ENCODE measurements around the gene S1PR4. TPM values are rescaled to one million over a fixed set of nuclear protein-coding genes. Genes with fewer than 3 reads are reported as not detected.

S1PR4 gene
- total and polyA plus RNA-seq, 9 donors, result 0.31 to 1.0 (median 0.57) TPM

DNA sequence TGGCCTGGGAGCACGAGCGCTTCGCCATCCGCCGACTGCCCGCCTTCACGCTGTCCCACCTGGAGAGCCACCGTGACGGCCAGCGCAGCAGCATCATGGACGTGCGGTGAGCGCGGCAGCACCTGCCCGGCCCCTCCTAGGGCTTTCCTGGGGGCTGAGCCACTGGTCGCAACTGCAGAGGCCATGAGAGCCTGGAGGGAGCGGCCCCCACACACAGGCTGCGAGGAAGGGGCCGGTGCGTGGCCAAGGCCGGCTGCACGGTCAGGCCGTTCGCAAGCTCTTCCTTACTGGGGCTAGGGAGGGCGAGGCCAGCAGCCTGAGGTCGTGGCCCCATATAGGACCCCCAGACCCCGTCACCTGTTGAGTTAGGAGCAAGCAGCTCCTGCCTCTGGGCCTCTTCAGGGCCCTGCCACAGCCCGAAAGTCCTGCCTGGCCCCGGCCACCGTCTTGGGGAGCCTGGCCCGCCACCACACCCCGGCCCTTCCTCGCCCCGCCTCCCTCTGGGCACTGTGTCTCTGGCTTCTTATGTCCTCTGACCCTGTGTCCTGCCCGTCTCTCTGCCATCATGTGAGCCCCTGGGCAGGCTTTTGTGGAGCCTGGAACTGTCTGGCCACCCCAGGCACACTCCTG, 26.2 kb downstream of the S1PR4 start:
- 93% methylated on average over 34 of the region's 35 CpGs for WGBS (ENCODE audit: insufficient coverage)
- peaks cover 70% of the 10 kb centered on the region for H3K36me3 ChIP-seq (ENCODE audit: control insufficient read depth, insufficient read depth, low read length)
- no peak for DNase-seq
- H3K4me1 ChIP-seq (ENCODE audit: control insufficient read depth, insufficient read depth, low read length), result no peaks in the 10 kb centered on the region
- H3K27me3 ChIP-seq (ENCODE audit: control insufficient read depth, insufficient read depth, low read length), result no peaks in the 10 kb centered on the region
- H3K9me3 ChIP-seq (replicated peaks; ENCODE audit: control insufficient read depth, low read depth, low read length), result no peaks in the 10 kb centered on the region
- H3K27ac ChIP-seq (ENCODE audit: low read length), result no peak overlapping the region
- no peak overlapping the region for H3K4me3 ChIP-seq (ENCODE audit: low read length)

DNA sequence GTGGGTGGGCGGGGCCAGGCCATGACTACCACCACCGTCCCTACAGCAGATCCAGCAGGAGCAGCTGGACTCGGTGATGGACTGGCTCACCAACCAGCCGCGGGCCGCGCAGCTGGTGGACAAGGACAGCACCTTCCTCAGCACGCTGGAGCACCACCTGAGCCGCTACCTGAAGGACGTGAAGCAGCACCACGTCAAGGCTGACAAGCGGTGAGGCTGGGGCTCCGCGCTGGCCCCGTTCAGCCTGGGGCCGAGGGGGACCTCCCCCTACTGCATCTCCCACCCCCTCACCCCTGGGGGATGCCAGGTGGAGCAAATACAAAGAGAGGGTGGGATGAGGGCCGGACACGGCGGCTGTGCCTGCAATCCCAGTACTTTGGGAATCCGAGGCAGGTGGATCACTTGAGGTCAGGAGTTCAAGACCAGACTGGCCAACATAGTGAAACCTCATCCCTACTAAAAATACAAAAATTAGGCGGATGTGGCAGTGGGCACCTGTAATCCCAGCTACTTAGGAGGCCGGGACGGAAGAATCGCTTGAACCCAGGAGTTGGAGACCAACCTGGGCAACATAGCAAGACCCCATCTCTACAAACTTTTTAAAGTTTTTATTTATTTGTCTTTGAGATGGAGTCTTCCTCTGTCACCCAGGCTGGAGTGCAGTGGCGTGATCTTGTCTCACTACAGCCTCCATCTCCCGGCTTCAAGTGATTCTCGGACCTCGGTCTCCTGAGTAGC, 27.8 kb downstream of the S1PR4 start:
- WGBS (ENCODE audit: insufficient coverage), result 73% methylated on average over 6 of the region's 28 CpGs
- Histone ChIP-seq H3K27me3 (ENCODE audit: control insufficient read depth, insufficient read depth, low read length) (no peaks in the 10 kb centered on the region), H3K36me3 (ENCODE audit: control insufficient read depth, insufficient read depth, low read length) (peaks cover 59% of the 10 kb centered on the region)

DNA sequence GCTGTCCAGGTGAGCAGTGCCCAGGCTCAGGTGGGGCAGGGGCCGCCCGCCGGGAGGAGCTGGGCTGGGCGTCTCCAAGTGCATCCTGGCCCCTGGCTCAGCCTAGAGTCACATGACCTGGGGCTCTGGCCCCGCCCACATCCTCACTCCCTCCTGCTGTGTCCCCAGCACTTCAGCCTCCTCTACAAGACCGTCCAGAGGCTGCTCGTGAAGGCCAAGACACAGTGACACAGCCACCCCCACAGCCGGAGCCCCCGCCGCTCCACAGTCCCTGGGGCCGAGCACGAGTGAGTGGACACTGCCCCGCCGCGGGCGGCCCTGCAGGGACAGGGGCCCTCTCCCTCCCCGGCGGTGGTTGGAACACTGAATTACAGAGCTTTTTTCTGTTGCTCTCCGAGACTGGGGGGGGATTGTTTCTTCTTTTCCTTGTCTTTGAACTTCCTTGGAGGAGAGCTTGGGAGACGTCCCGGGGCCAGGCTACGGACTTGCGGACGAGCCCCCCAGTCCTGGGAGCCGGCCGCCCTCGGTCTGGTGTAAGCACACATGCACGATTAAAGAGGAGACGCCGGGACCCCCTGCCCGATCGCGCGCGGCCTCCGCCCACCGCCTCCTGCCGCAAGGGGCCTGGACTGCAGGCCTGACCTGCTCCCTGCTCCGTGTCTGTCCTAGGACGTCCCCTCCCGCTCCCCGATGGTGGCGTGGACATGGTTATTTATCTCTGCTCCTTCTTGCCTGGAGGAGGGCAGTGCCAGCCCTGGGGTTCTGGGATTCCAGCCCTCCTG, 29.1 kb downstream of the S1PR4 start:
- no peaks in the 10 kb centered on the region for H3K27me3 ChIP-seq (ENCODE audit: control insufficient read depth, insufficient read depth, low read length)
- no peak overlapping the region for H3K4me3 ChIP-seq (ENCODE audit: low read length)
- no peaks in the 10 kb centered on the region for H3K9me3 ChIP-seq (replicated peaks; ENCODE audit: control insufficient read depth, low read depth, low read length)
- no peaks in the 10 kb centered on the region for H3K4me1 ChIP-seq (ENCODE audit: control insufficient read depth, insufficient read depth, low read length)
- no peak for DNase-seq
- H3K36me3 ChIP-seq (ENCODE audit: control insufficient read depth, insufficient read depth, low read length), result peaks cover 53% of the 10 kb centered on the region
- no peak overlapping the region for H3K27ac ChIP-seq (ENCODE audit: low read length)
- WGBS (ENCODE audit: insufficient coverage), result 84% methylated on average over 39 of the region's 43 CpGs

More for the DNA sequence above, 27.8 kb downstream of the S1PR4 start:
- Histone ChIP-seq H3K9me3 (replicated peaks; ENCODE audit: control insufficient read depth, low read depth, low read length) (no peaks in the 10 kb centered on the region), H3K27ac (ENCODE audit: low read length) (no peak overlapping the region), H3K4me3 (ENCODE audit: low read length) (no peak overlapping the region), H3K4me1 (ENCODE audit: control insufficient read depth, insufficient read depth, low read length) (no peaks in the 10 kb centered on the region)
- DNase-seq, result no peak

DNA sequence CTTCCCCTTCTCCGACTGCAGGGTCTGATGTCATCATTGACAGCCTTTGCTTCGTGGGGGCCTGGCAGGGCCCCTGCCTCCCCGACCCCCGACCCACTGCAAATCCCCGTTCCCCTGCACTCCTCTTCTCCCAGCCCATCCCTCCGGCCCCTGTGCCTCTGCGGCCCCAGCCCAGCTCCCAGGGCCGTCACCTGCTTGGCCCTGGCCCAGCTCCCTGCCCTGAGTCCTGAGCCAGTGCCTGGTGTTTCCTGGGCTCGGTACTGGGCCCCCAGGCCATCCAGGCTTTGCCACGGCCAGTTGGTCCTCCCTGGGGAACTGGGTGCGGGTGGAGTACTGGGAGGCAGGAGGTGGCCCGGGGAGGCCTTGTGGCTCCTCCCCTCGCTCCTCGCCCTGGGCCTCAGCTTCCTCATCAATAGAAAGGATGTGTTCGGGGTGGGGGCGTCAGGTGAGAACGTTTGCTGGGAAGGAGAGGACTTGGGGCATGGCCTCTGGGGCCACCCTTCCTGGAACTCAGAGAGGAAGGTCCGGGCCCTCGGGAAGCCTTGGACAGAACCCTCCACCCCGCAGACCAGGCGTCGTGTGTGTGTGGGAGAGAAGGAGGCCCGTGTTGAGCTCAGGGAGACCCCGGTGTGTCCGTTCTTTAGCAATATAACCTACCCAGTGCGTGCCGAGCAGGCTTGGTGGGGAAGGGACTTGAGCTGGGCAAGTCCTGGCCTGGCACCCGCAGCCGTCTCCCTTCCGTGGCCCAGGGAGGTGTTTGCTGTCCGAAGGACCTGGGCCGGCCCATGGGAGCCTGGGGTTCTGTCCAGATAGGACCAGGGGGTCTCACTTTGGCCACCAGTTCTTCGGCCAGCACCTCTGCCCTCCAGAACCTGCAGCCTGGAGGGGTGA, 30.0 kb downstream of the S1PR4 start:
- Histone ChIP-seq H3K4me3 (ENCODE audit: low read length) (no peak overlapping the region), H3K9me3 (replicated peaks; ENCODE audit: control insufficient read depth, low read depth, low read length) (no peaks in the 10 kb centered on the region), H3K27ac (ENCODE audit: low read length) (no peak overlapping the region), H3K36me3 (ENCODE audit: control insufficient read depth, insufficient read depth, low read length) (peaks cover 49% of the 10 kb centered on the region), H3K4me1 (ENCODE audit: control insufficient read depth, insufficient read depth, low read length) (no peaks in the 10 kb centered on the region), H3K27me3 (ENCODE audit: control insufficient read depth, insufficient read depth, low read length) (no peaks in the 10 kb centered on the region)
- WGBS (ENCODE audit: insufficient coverage), result 84% methylated on average over 28 of the region's 33 CpGs
- no peak for DNase-seq

DNA sequence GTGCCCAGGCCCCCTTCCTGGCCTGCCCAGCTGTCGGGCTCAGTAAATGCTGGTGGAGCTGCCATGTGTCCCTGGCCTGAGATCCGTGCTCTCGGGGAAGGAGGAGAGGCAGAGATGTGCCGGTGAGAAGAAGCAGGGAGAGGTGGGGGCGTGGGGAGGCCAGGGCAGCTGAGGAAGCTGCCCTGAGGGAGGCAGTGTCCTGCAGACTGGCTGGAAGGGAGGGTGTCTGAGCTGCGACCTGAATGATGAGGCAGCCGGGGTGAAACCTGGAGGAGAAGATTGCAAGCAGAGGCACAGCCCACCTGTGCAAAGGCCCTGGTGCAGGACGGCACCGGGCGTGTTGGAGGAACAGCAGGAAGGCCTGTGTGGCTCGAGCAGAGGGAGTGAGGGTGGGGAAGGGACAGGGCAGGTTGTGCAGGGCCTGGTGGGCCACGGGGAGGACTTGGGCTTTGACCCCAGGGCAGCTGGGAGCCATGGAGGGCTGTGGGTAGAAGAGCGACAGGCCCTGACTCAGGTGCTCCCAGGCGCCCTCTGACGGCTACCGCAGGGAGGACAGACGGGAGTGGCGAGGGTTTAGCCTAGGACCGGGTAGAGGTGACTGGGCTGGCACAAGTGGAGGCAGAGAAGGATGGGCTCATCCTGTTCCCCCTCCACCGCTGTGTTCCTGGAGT, 31.9 kb downstream of the S1PR4 start:
- no peak for DNase-seq
- Histone ChIP-seq H3K4me3 (ENCODE audit: low read length) (no peak overlapping the region), H3K4me1 (ENCODE audit: control insufficient read depth, insufficient read depth, low read length) (no peaks in the 10 kb centered on the region), H3K36me3 (ENCODE audit: control insufficient read depth, insufficient read depth, low read length) (peaks cover 30% of the 10 kb centered on the region), H3K27ac (ENCODE audit: low read length) (no peak overlapping the region), H3K27me3 (ENCODE audit: control insufficient read depth, insufficient read depth, low read length) (no peaks in the 10 kb centered on the region), H3K9me3 (replicated peaks; ENCODE audit: control insufficient read depth, low read depth, low read length) (no peaks in the 10 kb centered on the region)
- WGBS (ENCODE audit: insufficient coverage), result 57% methylated on average over 13 of the region's 20 CpGs

DNA sequence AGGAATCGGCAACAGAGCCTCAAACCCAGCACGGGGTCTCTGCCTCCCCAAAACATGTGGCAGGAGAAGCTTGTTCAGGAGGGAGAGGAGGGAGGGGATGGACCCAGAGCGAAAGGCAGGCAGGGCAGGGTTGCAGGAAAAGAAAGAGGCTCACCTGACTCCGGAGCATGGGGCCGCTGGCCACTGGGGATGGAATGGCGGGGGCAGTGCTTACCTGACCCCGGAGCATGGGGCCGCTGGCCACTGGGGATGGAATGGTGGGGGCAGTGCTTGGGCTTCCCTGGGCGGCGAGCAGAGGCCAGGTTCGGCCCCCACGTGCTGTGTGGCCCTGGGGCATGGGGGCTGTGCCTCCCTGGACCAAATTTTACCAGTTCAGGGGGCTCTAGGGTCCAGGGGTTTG, 32.6 kb downstream of the S1PR4 start:
- no peaks in the 10 kb centered on the region for H3K27me3 ChIP-seq (ENCODE audit: control insufficient read depth, insufficient read depth, low read length)
- H3K4me1 ChIP-seq (ENCODE audit: control insufficient read depth, insufficient read depth, low read length), result no peaks in the 10 kb centered on the region
- peaks cover 25% of the 10 kb centered on the region for H3K36me3 ChIP-seq (ENCODE audit: control insufficient read depth, insufficient read depth, low read length)
- H3K4me3 ChIP-seq (ENCODE audit: low read length), result no peak overlapping the region
- WGBS (ENCODE audit: insufficient coverage), result 44% methylated on average over 6 of the region's 12 CpGs
- H3K9me3 ChIP-seq (replicated peaks; ENCODE audit: control insufficient read depth, low read depth, low read length), result no peaks in the 10 kb centered on the region
- no peak overlapping the region for H3K27ac ChIP-seq (ENCODE audit: low read length)
- DNase-seq, result no peak

GRCh38 chr19:3213159-3213558, 34.6 kb downstream of the S1PR4 start:
- no peak for DNase-seq
- no peak overlapping the region for H3K27ac ChIP-seq (ENCODE audit: low read length)
- peaks cover 9% of the 10 kb centered on the region for H3K36me3 ChIP-seq (ENCODE audit: control insufficient read depth, insufficient read depth, low read length)
- no peaks in the 10 kb centered on the region for H3K4me1 ChIP-seq (ENCODE audit: control insufficient read depth, insufficient read depth, low read length)
- H3K9me3 ChIP-seq (replicated peaks; ENCODE audit: control insufficient read depth, low read depth, low read length), result peaks cover 2% of the 10 kb centered on the region
- no peak overlapping the region for H3K4me3 ChIP-seq (ENCODE audit: low read length)
- WGBS (ENCODE audit: insufficient coverage), result 88% methylated on average over 7 of the region's 7 CpGs
- no peaks in the 10 kb centered on the region for H3K27me3 ChIP-seq (ENCODE audit: control insufficient read depth, insufficient read depth, low read length)

GRCh38 chr19:3216874-3217273, 38.3 kb downstream of the S1PR4 start:
- H3K27ac ChIP-seq (ENCODE audit: low read length), result no peak overlapping the region
- H3K36me3 ChIP-seq (ENCODE audit: control insufficient read depth, insufficient read depth, low read length), result no peaks in the 10 kb centered on the region
- no peak for DNase-seq
- no peaks in the 10 kb centered on the region for H3K4me1 ChIP-seq (ENCODE audit: control insufficient read depth, insufficient read depth, low read length)
- WGBS (ENCODE audit: insufficient coverage), result 76% methylated on average over 3 of the region's 5 CpGs
- H3K27me3 ChIP-seq (ENCODE audit: control insufficient read depth, insufficient read depth, low read length), result peaks cover 2% of the 10 kb centered on the region
- peaks cover 2% of the 10 kb centered on the region for H3K9me3 ChIP-seq (replicated peaks; ENCODE audit: control insufficient read depth, low read depth, low read length)
- no peak overlapping the region for H3K4me3 ChIP-seq (ENCODE audit: low read length)

DNA sequence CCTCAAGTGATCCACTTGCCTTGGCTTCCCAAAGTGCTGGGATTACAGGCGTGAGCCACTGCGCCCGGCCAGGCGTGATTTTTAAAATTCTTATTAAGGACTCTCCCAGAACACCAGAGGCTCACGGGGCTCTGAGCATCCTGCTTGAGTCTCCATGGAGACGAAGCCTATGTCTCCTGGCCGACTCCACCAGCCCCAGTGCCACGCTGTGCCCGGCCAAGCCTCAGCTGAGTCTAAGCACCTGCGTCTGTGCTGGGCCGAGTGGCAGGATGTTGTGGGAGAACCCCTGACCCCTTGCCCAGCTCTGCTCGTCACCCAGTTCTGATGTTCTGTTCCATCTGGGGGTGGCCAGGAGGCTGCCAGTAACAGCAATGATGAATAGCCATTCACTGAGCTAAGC, 42.0 kb downstream of the S1PR4 start:
- no peak for DNase-seq
- peaks cover 2% of the 10 kb centered on the region for H3K9me3 ChIP-seq (replicated peaks; ENCODE audit: control insufficient read depth, low read depth, low read length)
- H3K27ac ChIP-seq (ENCODE audit: low read length), result no peak overlapping the region
- H3K4me1 ChIP-seq (ENCODE audit: control insufficient read depth, insufficient read depth, low read length), result no peaks in the 10 kb centered on the region
- WGBS (ENCODE audit: insufficient coverage), result 68% methylated on average over 12 of the region's 12 CpGs
- no peak overlapping the region for H3K4me3 ChIP-seq (ENCODE audit: low read length)
- peaks cover 16% of the 10 kb centered on the region for H3K27me3 ChIP-seq (ENCODE audit: control insufficient read depth, insufficient read depth, low read length)
- H3K36me3 ChIP-seq (ENCODE audit: control insufficient read depth, insufficient read depth, low read length), result no peaks in the 10 kb centered on the region
